ENCODE measurements around the gene FAM240A. TPM values are rescaled to one million over a fixed set of nuclear protein-coding genes. Genes with fewer than 3 reads are reported as not detected.

The FAM240A gene
- total RNA-seq, 4 donors from 2014 or later: 0.22 TPM; not detected in 3

DNA sequence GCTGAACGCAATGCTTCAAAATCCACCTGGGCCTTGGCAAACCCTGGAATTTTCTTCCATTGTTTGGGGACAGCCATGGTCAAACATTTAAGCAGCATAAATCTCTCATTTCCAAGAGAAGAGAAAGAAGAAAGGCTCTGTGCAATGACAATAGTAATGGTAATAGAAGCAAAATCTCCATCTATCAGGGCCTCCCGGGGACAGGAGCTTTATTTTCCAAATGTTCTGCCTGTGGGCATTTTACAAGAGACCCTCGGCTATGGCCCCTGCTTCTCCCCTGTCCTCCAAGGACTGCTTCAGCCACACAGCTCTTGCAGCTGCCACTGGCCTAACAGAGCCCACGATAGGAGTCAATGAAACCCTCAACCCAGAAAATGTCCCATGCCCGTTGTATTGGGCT lies 12.7 kb upstream of the FAM240A start:
- Histone ChIP-seq H3K36me3 (no peaks in the 10 kb centered on the region), H3K9me3 (no peaks in the 10 kb centered on the region), H3K27ac (no peak overlapping the region), H3K4me3 (no peak overlapping the region), H3K4me1 (no peaks in the 10 kb centered on the region), H3K27me3 (no peaks in the 10 kb centered on the region)
- no peak for DNase-seq (ENCODE audit: low spot score in 2 of 2)
- WGBS, 2 donors: 68 to 81% methylated on average over 5 of the region's 5 CpGs
- no peak for TF ChIP-seq EP300 (IDR thresholded peaks at IDR 0.05)
- TF ChIP-seq POLR2A (IDR thresholded peaks at IDR 0.05): no peak
- TF ChIP-seq CTCF (IDR thresholded peaks at IDR 0.05): no peak

DNA sequence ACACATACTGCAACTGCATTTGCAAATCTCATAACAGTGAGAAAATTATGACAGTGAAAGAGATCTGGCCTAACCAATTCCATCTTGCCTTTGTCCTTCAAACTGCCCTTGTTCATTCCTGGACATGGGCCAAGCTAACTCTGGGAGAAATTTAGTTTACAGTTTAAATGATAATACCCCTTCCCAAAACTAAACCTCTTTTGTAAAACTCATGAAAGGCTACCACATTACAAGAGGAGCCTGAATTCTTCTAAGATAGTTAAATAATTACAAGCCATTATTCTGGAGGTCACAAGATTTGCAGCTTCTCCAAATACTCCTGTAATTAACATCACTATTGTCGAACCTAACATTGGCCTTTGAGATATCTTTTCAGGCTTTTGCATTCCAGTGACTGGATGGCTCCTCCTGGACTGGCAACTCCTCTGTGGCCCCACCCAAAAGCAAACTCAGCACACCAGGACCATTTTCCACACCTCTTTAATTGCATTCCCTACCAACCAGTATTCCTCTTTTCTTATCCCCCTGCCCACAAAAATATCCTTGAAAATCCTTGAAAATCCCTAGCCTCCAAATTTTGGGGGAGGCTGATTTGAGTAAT lies 8.8 kb upstream of the FAM240A start:
- DNase-seq (ENCODE audit: low spot score in 2 of 2): no peak
- WGBS, 2 donors: 39 to 43% methylated on average over 1 of the region's 1 CpG
- TF ChIP-seq CTCF (IDR thresholded peaks at IDR 0.05): no peak
- no peak for TF ChIP-seq POLR2A (IDR thresholded peaks at IDR 0.05)
- no peak for TF ChIP-seq EP300 (IDR thresholded peaks at IDR 0.05)
- no peaks in the 10 kb centered on the region for H3K9me3 ChIP-seq
- H3K27me3 ChIP-seq: no peaks in the 10 kb centered on the region
- no peak overlapping the region for H3K4me3 ChIP-seq
- no peaks in the 10 kb centered on the region for H3K4me1 ChIP-seq
- no peak overlapping the region for H3K27ac ChIP-seq
- H3K36me3 ChIP-seq: no peaks in the 10 kb centered on the region

DNA sequence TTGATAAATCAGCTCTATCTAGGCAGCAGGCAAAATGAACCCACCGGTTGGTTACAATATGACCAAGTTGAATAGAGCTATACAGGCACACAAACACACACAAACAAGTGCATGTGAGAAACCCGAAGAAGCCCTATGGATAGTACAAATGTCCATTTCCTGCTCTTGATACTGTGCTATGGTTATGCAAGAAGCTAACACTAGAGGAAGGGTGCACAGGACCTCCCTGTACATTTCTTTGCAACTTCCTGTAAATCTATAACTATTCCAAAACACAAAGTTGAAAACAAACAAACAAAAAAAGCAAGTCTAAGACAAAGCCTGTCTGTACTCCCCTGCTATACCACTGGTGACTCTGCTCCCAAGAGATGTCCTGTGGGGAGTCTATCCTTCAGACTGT lies 8.2 kb upstream of the FAM240A start:
- TF ChIP-seq EP300 (IDR thresholded peaks at IDR 0.05) (peak in 1 of 2 donors; percentile 7), POLR2A (IDR thresholded peaks at IDR 0.05) (no peak), CTCF (IDR thresholded peaks at IDR 0.05) (no peak)
- Histone ChIP-seq H3K9me3 (no peaks in the 10 kb centered on the region), H3K27ac (no peak overlapping the region), H3K4me1 (no peaks in the 10 kb centered on the region), H3K4me3 (no peak overlapping the region), H3K27me3 (no peaks in the 10 kb centered on the region), H3K36me3 (no peaks in the 10 kb centered on the region)
- 80 to 84% methylated on average over 2 of the region's 2 CpGs for WGBS, 2 donors
- no peak for DNase-seq (ENCODE audit: low spot score in 2 of 2)

GRCh38 chr3:46607603-46608028 lies 4.7 kb upstream of the FAM240A start:
- no peak for TF ChIP-seq EP300 (IDR thresholded peaks at IDR 0.05)
- no peak for TF ChIP-seq CTCF (IDR thresholded peaks at IDR 0.05)
- no peak for TF ChIP-seq POLR2A (IDR thresholded peaks at IDR 0.05)
- WGBS, 2 donors: 56 to 63% methylated on average over 6 of the region's 6 CpGs

GRCh38 chr3:46609212-46609721 lies 3.1 kb upstream of the FAM240A start:
- WGBS, 2 donors: 68 to 76% methylated on average over 5 of the region's 5 CpGs
- no peak for DNase-seq (ENCODE audit: low spot score in 2 of 2)
- TF ChIP-seq EP300 (IDR thresholded peaks at IDR 0.05) (peak in 1 of 2 donors; percentile 54), CTCF (IDR thresholded peaks at IDR 0.05) (no peak), POLR2A (IDR thresholded peaks at IDR 0.05) (no peak)

More at GRCh38 chr3:46607603-46608028, 4.7 kb upstream of the FAM240A start:
- Histone ChIP-seq H3K4me3 (no peak overlapping the region), H3K36me3 (no peaks in the 10 kb centered on the region), H3K9me3 (no peaks in the 10 kb centered on the region), H3K4me1 (peaks cover 0 to 11% (median 0%) of the 10 kb centered on the region in 4 donors), H3K27me3 (no peaks in the 10 kb centered on the region), H3K27ac (no peak overlapping the region)
- peak in 1 of 2 donors; percentile 23 for DNase-seq (ENCODE audit: low spot score in 2 of 2)

More at GRCh38 chr3:46609212-46609721, 3.1 kb upstream of the FAM240A start:
- Histone ChIP-seq H3K27ac (no peak overlapping the region), H3K4me3 (no peak overlapping the region), H3K27me3 (no peaks in the 10 kb centered on the region), H3K36me3 (no peaks in the 10 kb centered on the region), H3K9me3 (no peaks in the 10 kb centered on the region), H3K4me1 (peaks cover 0 to 11% (median 0%) of the 10 kb centered on the region in 4 donors)

All from tibial nerve (tissue), 4 donors.